Measurements from ENCODE around the gene GMDS. TPM values are rescaled to one million over a fixed set of nuclear protein-coding genes. Genes with fewer than 3 reads are reported as not detected.
A peak's percentile ranks its signal among the peaks of the same experiment; 100 is the strongest.

Gene GMDS
- polyA plus RNA-seq, 1 donor (not counting 4 experiments of a cell fraction or from before 2014, with no cell fraction given), result 22.1 TPM

DNA sequence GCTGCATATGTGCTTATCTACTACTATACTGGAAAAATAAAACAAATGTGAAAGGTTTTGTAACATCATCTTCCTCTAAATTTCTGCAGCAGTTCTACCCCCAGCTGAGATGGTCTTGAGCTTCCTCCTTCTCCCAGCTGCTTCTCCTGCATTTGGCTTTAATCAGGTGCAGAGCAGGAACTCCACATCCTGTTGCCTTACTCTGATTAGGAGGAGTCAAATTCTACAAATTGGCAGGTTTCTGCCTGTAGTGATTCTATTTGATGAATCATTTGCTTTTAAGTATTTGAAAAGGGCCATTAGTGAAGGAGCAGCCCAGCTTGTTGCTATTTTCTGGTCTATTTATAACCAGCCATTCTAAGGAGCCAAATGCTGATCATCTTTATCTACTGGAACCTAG, 224.5 kb downstream of the GMDS start:
- Histone ChIP-seq H3K27me3 (ENCODE audit: control insufficient read depth, extremely low read depth, insufficient read depth, low read length) (no peaks in the 10 kb centered on the region), H3K27ac (ENCODE audit: control insufficient read depth, insufficient read depth, low read length) (peak overlapping the region; percentile 68), H3K4me3 (ENCODE audit: control insufficient read depth in 2 of 3, extremely low read depth in 1 of 3, insufficient read depth in 2 of 3, low read depth in 1 of 3, low read length in 3 of 3) (peak overlapping the region in 1 of 3 experiments; percentile 47), H4K20me1 (ENCODE audit: control insufficient read depth, extremely low read depth, insufficient read depth, low read length) (no peaks in the 10 kb centered on the region), H3K9me3 (ENCODE audit: control insufficient read depth, low read depth, low read length) (no peaks in the 10 kb centered on the region), H3K79me2 (ENCODE audit: control insufficient read depth, insufficient read depth, low read length) (no peaks in the 10 kb centered on the region), H3K9me1 (ENCODE audit: control insufficient read depth, extremely low read depth, insufficient read depth, low read length) (no peaks in the 10 kb centered on the region), H3K36me3 (ENCODE audit: control insufficient read depth in 2 of 2, extremely low read depth in 1 of 2, insufficient read depth in 2 of 2, low read length in 2 of 2) (no peaks in the 10 kb centered on the region), H3K4me2 (ENCODE audit: control insufficient read depth, extremely low read depth, insufficient read depth, low read depth, low read length) (peak overlapping the region; percentile 39), H3K9ac (ENCODE audit: control insufficient read depth, extremely low read depth, insufficient read depth, low read length) (no peak overlapping the region), H3K4me1 (ENCODE audit: control insufficient read depth, extremely low read depth, insufficient read depth, low read length) (peaks cover 17% of the 10 kb centered on the region), H2AFZ (ENCODE audit: control insufficient read depth, low read length) (no peak overlapping the region)
- no peak for TF ChIP-seq EZH2 (IDR thresholded peaks at IDR 0.05; ENCODE audit: low read length)
- TF ChIP-seq, protein P1, sequence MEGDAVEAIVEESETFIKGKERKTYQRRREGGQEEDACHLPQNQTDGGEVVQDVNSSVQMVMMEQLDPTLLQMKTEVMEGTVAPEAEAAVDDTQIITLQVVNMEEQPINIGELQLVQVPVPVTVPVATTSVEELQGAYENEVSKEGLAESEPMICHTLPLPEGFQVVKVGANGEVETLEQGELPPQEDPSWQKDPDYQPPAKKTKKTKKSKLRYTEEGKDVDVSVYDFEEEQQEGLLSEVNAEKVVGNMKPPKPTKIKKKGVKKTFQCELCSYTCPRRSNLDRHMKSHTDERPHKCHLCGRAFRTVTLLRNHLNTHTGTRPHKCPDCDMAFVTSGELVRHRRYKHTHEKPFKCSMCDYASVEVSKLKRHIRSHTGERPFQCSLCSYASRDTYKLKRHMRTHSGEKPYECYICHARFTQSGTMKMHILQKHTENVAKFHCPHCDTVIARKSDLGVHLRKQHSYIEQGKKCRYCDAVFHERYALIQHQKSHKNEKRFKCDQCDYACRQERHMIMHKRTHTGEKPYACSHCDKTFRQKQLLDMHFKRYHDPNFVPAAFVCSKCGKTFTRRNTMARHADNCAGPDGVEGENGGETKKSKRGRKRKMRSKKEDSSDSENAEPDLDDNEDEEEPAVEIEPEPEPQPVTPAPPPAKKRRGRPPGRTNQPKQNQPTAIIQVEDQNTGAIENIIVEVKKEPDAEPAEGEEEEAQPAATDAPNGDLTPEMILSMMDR (optimal IDR thresholded peaks at IDR 0.05 in 1 of 3, IDR thresholded peaks at IDR 0.05 in 1 of 3, conservative IDR thresholded peaks at IDR 0.05 in 1 of 3; ENCODE audit: extremely low read depth in 1 of 3, insufficient read depth in 2 of 3, low read length in 3 of 3), result no peak
- dilution Hi-C loops (cut with MboI; ENCODE audit: extremely low pct_ligation_motif_present, low sequenced_read_pairs), result no loop called here
- peak; percentile 76 for FAIRE-seq
- peak; percentile 19 for DNase-seq (ENCODE audit: low read depth, low spot score)

GRCh38 chr6:2019051-2019450, 226.4 kb downstream of the GMDS start:
- Histone ChIP-seq H4K20me1 (ENCODE audit: control insufficient read depth, extremely low read depth, insufficient read depth, low read length) (no peaks in the 10 kb centered on the region), H3K79me2 (ENCODE audit: control insufficient read depth, insufficient read depth, low read length) (no peaks in the 10 kb centered on the region), H3K4me2 (ENCODE audit: control insufficient read depth, extremely low read depth, insufficient read depth, low read depth, low read length) (no peak overlapping the region), H3K4me3 (ENCODE audit: control insufficient read depth in 2 of 3, extremely low read depth in 1 of 3, insufficient read depth in 2 of 3, low read depth in 1 of 3, low read length in 3 of 3) (no peak overlapping the region), H3K9ac (ENCODE audit: control insufficient read depth, extremely low read depth, insufficient read depth, low read length) (no peak overlapping the region), H3K27ac (ENCODE audit: control insufficient read depth, insufficient read depth, low read length) (no peak overlapping the region), H3K9me1 (ENCODE audit: control insufficient read depth, extremely low read depth, insufficient read depth, low read length) (no peaks in the 10 kb centered on the region), H3K4me1 (ENCODE audit: control insufficient read depth, extremely low read depth, insufficient read depth, low read length) (peaks cover 17% of the 10 kb centered on the region), H3K36me3 (ENCODE audit: control insufficient read depth in 2 of 2, extremely low read depth in 1 of 2, insufficient read depth in 2 of 2, low read length in 2 of 2) (no peaks in the 10 kb centered on the region), H3K9me3 (ENCODE audit: control insufficient read depth, low read depth, low read length) (peaks cover 3% of the 10 kb centered on the region), H2AFZ (ENCODE audit: control insufficient read depth, low read length) (no peak overlapping the region), H3K27me3 (ENCODE audit: control insufficient read depth, extremely low read depth, insufficient read depth, low read length) (no peaks in the 10 kb centered on the region)
- dilution Hi-C loops (cut with MboI; ENCODE audit: extremely low pct_ligation_motif_present, low sequenced_read_pairs), result no loop called here
- FAIRE-seq (no peak), DNase-seq (ENCODE audit: low read depth, low spot score) (no peak)
- TF ChIP-seq EZH2 (IDR thresholded peaks at IDR 0.05; ENCODE audit: low read length), result no peak
- TF ChIP-seq, protein P1 (optimal IDR thresholded peaks at IDR 0.05 in 1 of 3, IDR thresholded peaks at IDR 0.05 in 1 of 3, conservative IDR thresholded peaks at IDR 0.05 in 1 of 3; ENCODE audit: extremely low read depth in 1 of 3, insufficient read depth in 2 of 3, low read length in 3 of 3), result no peak

Data from keratinocyte (primary cell).